ENCODE data around the gene LRSAM1.
A peak's percentile ranks its signal among the peaks of the same experiment; 100 is the strongest.

GRCh38 chr9:127424676-127424999 lies 26.7 kb upstream of the LRSAM1 start:
- peak in 1 of 3 experiments; percentile 40 for TF ChIP-seq CTCF (optimal IDR thresholded peaks at IDR 0.05 in 1 of 3, IDR thresholded peaks at IDR 0.05 in 1 of 3, conservative IDR thresholded peaks at IDR 0.05 in 1 of 3; ENCODE audit: extremely low read depth in 1 of 3, insufficient read depth in 2 of 3, low read length in 3 of 3)
- no peak for TF ChIP-seq EZH2 (IDR thresholded peaks at IDR 0.05; ENCODE audit: low read length)
